ENCODE measurements around the gene NUBPL. TPM values are rescaled to one million over a fixed set of nuclear protein-coding genes. Genes with fewer than 3 reads are reported as not detected.

The NUBPL gene
- total RNA-seq, 1 donor from 2014 or later = 12.5 TPM

- no peak overlapping the region for H3K27ac Mint-ChIP-seq (ENCODE audit: unreplicated experiment)
- H3K4me3 Mint-ChIP-seq (ENCODE audit: unreplicated experiment) = no peak overlapping the region
- no peak for TF ChIP-seq CTCF (IDR thresholded peaks at IDR 0.05; ENCODE audit: partially characterized antibody, unreplicated experiment)
- H3K27me3 Mint-ChIP-seq (ENCODE audit: unreplicated experiment) = no peaks in the 10 kb centered on the region
- peaks cover 4% of the 10 kb centered on the region for H3K36me3 Mint-ChIP-seq (ENCODE audit: unreplicated experiment)
- peaks cover 3% of the 10 kb centered on the region for H3K4me1 Mint-ChIP-seq (ENCODE audit: low read depth, unreplicated experiment)
- no peak for DNase-seq
- no peaks in the 10 kb centered on the region for H3K9me3 Mint-ChIP-seq (ENCODE audit: unreplicated experiment)
These were observed 116.4 kb downstream of the NUBPL start for GRCh38 chr14:31677630-31678029.

GRCh38 chr14:31678421-31679249 lies 117.4 kb downstream of the NUBPL start:
- Mint-ChIP-seq H3K4me3 (ENCODE audit: unreplicated experiment) (no peak overlapping the region), H3K9me3 (ENCODE audit: unreplicated experiment) (no peaks in the 10 kb centered on the region), H3K36me3 (ENCODE audit: unreplicated experiment) (peaks cover 4% of the 10 kb centered on the region), H3K27me3 (ENCODE audit: unreplicated experiment) (no peaks in the 10 kb centered on the region), H3K27ac (ENCODE audit: unreplicated experiment) (no peak overlapping the region), H3K4me1 (ENCODE audit: low read depth, unreplicated experiment) (peaks cover 3% of the 10 kb centered on the region)
- no peak for TF ChIP-seq CTCF (IDR thresholded peaks at IDR 0.05; ENCODE audit: partially characterized antibody, unreplicated experiment)
- no peak for DNase-seq

DNA sequence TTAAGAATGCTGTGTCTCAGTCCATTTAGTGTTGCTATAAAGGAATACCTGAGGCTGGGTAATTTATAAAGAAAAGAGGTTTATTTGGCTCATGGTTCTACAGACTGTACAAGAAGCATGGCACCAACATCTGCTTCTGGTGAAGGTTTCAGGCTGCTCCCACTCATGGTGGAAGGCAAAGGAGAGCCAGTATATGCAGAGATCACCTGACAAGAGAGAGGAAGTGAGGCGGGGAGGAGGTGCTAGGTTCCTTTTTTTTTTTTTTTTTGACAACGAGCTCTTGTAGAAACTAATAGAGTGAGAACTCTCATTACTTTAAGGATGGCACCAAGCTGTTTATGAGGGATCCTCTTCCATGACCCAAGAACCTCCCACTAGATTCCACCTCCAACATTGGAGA lies 121.6 kb downstream of the NUBPL start:
- no peak for TF ChIP-seq CTCF (IDR thresholded peaks at IDR 0.05; ENCODE audit: partially characterized antibody, unreplicated experiment)
- no peak overlapping the region for H3K27ac Mint-ChIP-seq (ENCODE audit: unreplicated experiment)
- no peaks in the 10 kb centered on the region for H3K27me3 Mint-ChIP-seq (ENCODE audit: unreplicated experiment)
- H3K9me3 Mint-ChIP-seq (ENCODE audit: unreplicated experiment) = no peaks in the 10 kb centered on the region
- H3K4me3 Mint-ChIP-seq (ENCODE audit: unreplicated experiment) = no peak overlapping the region
- H3K4me1 Mint-ChIP-seq (ENCODE audit: low read depth, unreplicated experiment) = peaks cover 3% of the 10 kb centered on the region
- H3K36me3 Mint-ChIP-seq (ENCODE audit: unreplicated experiment) = peaks cover 4% of the 10 kb centered on the region
- no peak for DNase-seq

DNA sequence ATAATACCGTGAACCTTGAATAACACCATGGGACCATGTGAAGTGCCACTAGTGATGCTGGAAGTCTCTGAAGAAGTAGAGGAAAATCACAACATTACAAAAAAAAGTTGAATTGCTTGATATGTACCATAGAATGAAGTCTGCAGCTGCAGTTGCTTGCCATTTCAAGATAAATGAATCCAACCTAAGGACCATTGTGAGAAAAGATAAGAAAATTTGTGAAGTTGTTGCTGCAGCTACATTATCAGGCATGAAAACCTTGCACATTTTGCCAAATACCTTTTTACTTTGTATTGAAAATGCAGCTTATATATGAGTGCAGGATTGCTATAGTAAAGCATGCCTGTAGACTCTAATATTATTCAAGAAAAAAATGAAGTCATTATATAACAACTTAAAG lies 126.5 kb downstream of the NUBPL start:
- no peaks in the 10 kb centered on the region for H3K27me3 Mint-ChIP-seq (ENCODE audit: unreplicated experiment)
- H3K36me3 Mint-ChIP-seq (ENCODE audit: unreplicated experiment) = no peaks in the 10 kb centered on the region

More for the DNA sequence above, 126.5 kb downstream of the NUBPL start:
- Mint-ChIP-seq H3K4me3 (ENCODE audit: unreplicated experiment) (no peak overlapping the region), H3K27ac (ENCODE audit: unreplicated experiment) (no peak overlapping the region), H3K9me3 (ENCODE audit: unreplicated experiment) (peaks cover 1% of the 10 kb centered on the region), H3K4me1 (ENCODE audit: low read depth, unreplicated experiment) (peaks cover 16% of the 10 kb centered on the region)
- DNase-seq = no peak
- no peak for TF ChIP-seq CTCF (IDR thresholded peaks at IDR 0.05; ENCODE audit: partially characterized antibody, unreplicated experiment)

Measured in glutamatergic neuron (in vitro differentiated cells).